Endothelial cell (in vitro differentiated cells): ENCODE measurements around the gene TRAPPC5. TPM values are rescaled to one million over a fixed set of nuclear protein-coding genes. Genes with fewer than 3 reads are reported as not detected.

ENCODE experiments used
- DNase-seq: peaks from one replicate; pipeline ENCODE4 v3.0.0; 2021; ENCODE audit warnings: low spot score
- H3K27ac Mint-ChIP-seq: one replicate; pipeline ENCODE4 v1.8.0; 2021; ENCODE audit warnings: mixed read lengths, inconsistent platforms; ENCODE audit not compliant: unreplicated experiment
- H3K27me3 Mint-ChIP-seq: one replicate; pipeline ENCODE4 v1.8.0; 2021; ENCODE audit warnings: mild to moderate bottlenecking, moderate library complexity, mixed read lengths, inconsistent platforms; ENCODE audit not compliant: unreplicated experiment
- H3K36me3 Mint-ChIP-seq: one replicate; pipeline ENCODE4 v1.8.0; 2021; ENCODE audit warnings: mild to moderate bottlenecking, low read depth, mixed read lengths, inconsistent platforms; ENCODE audit not compliant: unreplicated experiment
- H3K4me1 Mint-ChIP-seq: one replicate; pipeline ENCODE4 v1.8.0; 2021; ENCODE audit warnings: mild to moderate bottlenecking, mixed read lengths, inconsistent platforms; ENCODE audit not compliant: unreplicated experiment
- H3K4me3 Mint-ChIP-seq: one replicate; pipeline ENCODE4 v1.8.0; 2021; ENCODE audit warnings: mild to moderate bottlenecking, mixed read lengths, inconsistent platforms; ENCODE audit not compliant: unreplicated experiment
- H3K9me3 Mint-ChIP-seq: one replicate; pipeline ENCODE4 v1.8.0; 2021; ENCODE audit warnings: mixed read lengths, inconsistent platforms; ENCODE audit not compliant: unreplicated experiment
- CTCF ChIP-seq: fragments of 200-600 bp; sonication (generic); IDR thresholded peaks from one replicate; pipeline ENCODE4 v1.5.0; 2021; ENCODE audit warnings: antibody characterized with exemption; ENCODE audit not compliant: unreplicated experiment
- long read RNA-seq: library from polyadenylated mRNA; unstranded; transcript quantifications from one replicate; pipeline ENCODE4 v2.0.0, GENCODE V29; 2020; ENCODE audit not compliant: unreplicated experiment
- total RNA-seq: library from RNA; stranded (reverse); fragmentation: NEBNext Ultra II Directional; extraction: Animal tissue kit (Norgen Biotek cat#: 25700); gene quantifications from one replicate; pipeline ENCODE4 v1.2.1, GENCODE V29; 2021; ENCODE audit not compliant: unreplicated experiment

The TRAPPC5 gene
- 82.0 TPM for total RNA-seq
- long read RNA-seq, full-length matches to known transcripts: 60 of 60 reads
- long read RNA-seq, partial matches to known transcripts: 0 of 60 reads
- long read RNA-seq, other reads (novel, unspliced or antisense): 0 of 60 reads

- peak; percentile 95 for DNase-seq
These were observed at the start of gene TRAPPC5 for GRCh38 chr19:7680606-7681339. TRAPPC5 (plus strand) TSS chr19:7680833; CDS start chr19:7682254, 1,421 bp downstream.

GRCh38 chr19:7631577-7631976, 49.1 kb upstream of the TRAPPC5 start:
- no peak overlapping the region for H3K4me3 Mint-ChIP-seq
- peaks cover 28% of the 10 kb centered on the region for H3K27me3 Mint-ChIP-seq
- TF ChIP-seq CTCF: no peak
- H3K36me3 Mint-ChIP-seq: peaks cover 20% of the 10 kb centered on the region
- no peaks in the 10 kb centered on the region for H3K9me3 Mint-ChIP-seq
- H3K27ac Mint-ChIP-seq: peak overlapping the region; percentile 57
- H3K4me1 Mint-ChIP-seq: peaks cover 33% of the 10 kb centered on the region
- DNase-seq: no peak

More at GRCh38 chr19:7680606-7681339, at the start of gene TRAPPC5:
- Mint-ChIP-seq H3K4me3 (peak within 1 kb of the TSS; percentile 91), H3K27ac (peak within 1 kb of the TSS; percentile 50), H3K27me3 (peaks cover 14% of the 10 kb centered on the region), H3K4me1 (no peaks in the 10 kb centered on the region), H3K36me3 (peaks cover 12% of the 10 kb centered on the region), H3K9me3 (no peaks in the 10 kb centered on the region)
- TF ChIP-seq CTCF: peak; percentile 89

GRCh38 chr19:7632340-7633203, 48.1 kb upstream of the TRAPPC5 start:
- peaks cover 16% of the 10 kb centered on the region for H3K36me3 Mint-ChIP-seq
- peaks cover 26% of the 10 kb centered on the region for H3K27me3 Mint-ChIP-seq
- no peak for TF ChIP-seq CTCF
- no peaks in the 10 kb centered on the region for H3K9me3 Mint-ChIP-seq
- DNase-seq: no peak
- H3K27ac Mint-ChIP-seq: no peak overlapping the region
- peaks cover 33% of the 10 kb centered on the region for H3K4me1 Mint-ChIP-seq
- H3K4me3 Mint-ChIP-seq: no peak overlapping the region

- Mint-ChIP-seq H3K4me1 (peaks cover 21% of the 10 kb centered on the region), H3K9me3 (no peaks in the 10 kb centered on the region), H3K36me3 (peaks cover 16% of the 10 kb centered on the region), H3K27me3 (peaks cover 26% of the 10 kb centered on the region), H3K4me3 (no peak within 1 kb of the TSS), H3K27ac (no peak within 1 kb of the TSS)
- no peak for DNase-seq
- no peak for TF ChIP-seq CTCF
These were observed 46.9 kb upstream of the TRAPPC5 start, which contains the start of gene PCP2 for GRCh38 chr19:7633698-7634097. PCP2 (minus strand) TSS chr19:7633719; CDS start chr19:7633457, 262 bp downstream.
